ENCODE measurements around the gene MUC5B.

- TF ChIP-seq CTCF (IDR thresholded peaks at IDR 0.05) (no peak), EZH2 (IDR thresholded peaks at IDR 0.05) (no peak), EZH2phosphoT487 (IDR thresholded peaks at IDR 0.05) (no peak)
These were observed 14.2 kb upstream of the MUC5B start for GRCh38 chr11:1208394-1209261.

All from neural progenitor cell (in vitro differentiated cells).